ENCODE measurements around the gene SART1. TPM values are rescaled to one million over a fixed set of nuclear protein-coding genes. Genes with fewer than 3 reads are reported as not detected.

SART1 gene
- polyA plus RNA-seq, 1 donor = 38.1 TPM

DNA sequence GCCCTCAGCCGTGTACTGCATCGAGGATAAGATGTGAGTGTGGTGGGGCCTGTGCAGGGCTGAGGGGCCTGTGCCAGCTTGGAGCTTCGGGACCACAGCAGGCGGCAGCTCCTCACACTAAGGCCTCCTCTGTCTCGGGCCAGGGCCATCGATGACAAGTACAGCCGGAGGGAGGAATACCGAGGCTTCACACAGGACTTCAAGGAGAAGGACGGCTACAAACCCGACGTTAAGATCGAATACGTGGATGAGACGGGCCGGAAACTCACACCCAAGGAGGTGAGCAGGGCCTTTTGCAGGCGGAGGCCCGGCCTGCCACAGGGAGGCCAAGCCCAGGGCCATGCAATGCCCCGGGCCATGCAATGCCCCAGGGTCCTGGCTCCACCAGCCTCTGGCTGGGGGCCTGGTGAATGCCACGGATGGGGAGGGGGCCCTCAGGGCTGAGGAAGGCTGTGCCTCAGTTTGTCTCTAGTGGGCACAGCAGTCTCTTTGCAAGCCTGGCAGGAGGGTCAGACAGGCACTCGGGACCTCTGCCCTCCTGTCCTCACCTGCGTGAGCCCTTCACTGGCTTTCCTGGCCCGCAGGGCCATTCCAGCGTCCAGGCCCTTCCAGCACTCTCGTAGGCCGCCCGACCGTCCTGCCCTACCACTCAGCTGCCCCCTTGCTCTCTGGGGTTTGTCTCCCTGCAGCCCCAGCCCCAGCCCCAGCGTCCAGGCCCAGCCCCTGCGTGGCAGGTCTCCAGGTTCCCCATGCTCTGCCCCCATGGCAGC lies 16.3 kb downstream of the SART1 start:
- Histone ChIP-seq H3K4me1 (ENCODE audit: control insufficient read depth, insufficient read depth, low read length) (no peaks in the 10 kb centered on the region), H3K27me3 (ENCODE audit: control insufficient read depth, insufficient read depth, low read length) (no peaks in the 10 kb centered on the region), H3K4me3 (ENCODE audit: low read length) (no peak overlapping the region), H3K36me3 (ENCODE audit: control insufficient read depth, insufficient read depth, low read length) (peaks cover 40% of the 10 kb centered on the region), H3K9me3 (ENCODE audit: control insufficient read depth, low read depth, low read length) (no peaks in the 10 kb centered on the region), H3K27ac (ENCODE audit: low read length) (no peak overlapping the region)
- no peak for DNase-seq
- 96% methylated on average over 5 of the region's 29 CpGs for WGBS (ENCODE audit: insufficient coverage, low lambda C conversion rate)

GRCh38 chr11:65978391-65979238 lies 17.1 kb downstream of the SART1 start:
- no peak for DNase-seq
- H3K9me3 ChIP-seq (ENCODE audit: control insufficient read depth, low read depth, low read length) = no peaks in the 10 kb centered on the region
- H3K36me3 ChIP-seq (ENCODE audit: control insufficient read depth, insufficient read depth, low read length) = peaks cover 37% of the 10 kb centered on the region
- no peak overlapping the region for H3K4me3 ChIP-seq (ENCODE audit: low read length)
- no peaks in the 10 kb centered on the region for H3K4me1 ChIP-seq (ENCODE audit: control insufficient read depth, insufficient read depth, low read length)
- no CpG with 5 or more reads among the region's 34 CpGs for WGBS (ENCODE audit: insufficient coverage, low lambda C conversion rate)
- no peak overlapping the region for H3K27ac ChIP-seq (ENCODE audit: low read length)
- no peaks in the 10 kb centered on the region for H3K27me3 ChIP-seq (ENCODE audit: control insufficient read depth, insufficient read depth, low read length)

DNA sequence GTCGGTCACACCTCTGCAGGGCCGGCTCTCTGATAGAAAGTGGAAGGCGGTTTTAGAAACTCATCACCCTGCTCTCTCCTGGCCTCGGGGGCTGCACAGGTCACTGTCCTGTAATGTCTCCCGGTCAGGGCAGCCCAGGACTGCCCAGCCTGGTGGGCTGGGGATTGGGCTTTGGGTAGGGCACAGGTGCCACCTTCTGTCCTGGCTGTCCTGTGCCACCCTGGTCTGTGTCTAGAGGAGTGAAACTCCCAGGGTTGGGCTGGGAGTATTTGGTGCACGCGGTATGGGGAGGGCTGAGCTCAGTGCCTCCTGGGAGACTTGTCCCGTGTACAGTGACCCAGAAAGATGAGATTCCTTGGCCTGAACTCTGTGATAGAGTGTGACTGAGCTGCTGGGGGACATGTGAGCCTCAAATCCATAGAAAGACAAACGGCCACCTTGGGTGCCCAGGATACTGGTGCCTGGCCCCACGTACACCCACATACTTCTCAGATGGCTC lies 17.8 kb downstream of the SART1 start:
- no peaks in the 10 kb centered on the region for H3K4me1 ChIP-seq (ENCODE audit: control insufficient read depth, insufficient read depth, low read length)
- no peak overlapping the region for H3K27ac ChIP-seq (ENCODE audit: low read length)
- peaks cover 37% of the 10 kb centered on the region for H3K36me3 ChIP-seq (ENCODE audit: control insufficient read depth, insufficient read depth, low read length)
- WGBS (ENCODE audit: insufficient coverage, low lambda C conversion rate) = 100% methylated on average over 1 of the region's 10 CpGs
- no peaks in the 10 kb centered on the region for H3K27me3 ChIP-seq (ENCODE audit: control insufficient read depth, insufficient read depth, low read length)
- no peak overlapping the region for H3K4me3 ChIP-seq (ENCODE audit: low read length)
- H3K9me3 ChIP-seq (ENCODE audit: control insufficient read depth, low read depth, low read length) = no peaks in the 10 kb centered on the region
- DNase-seq = no peak

DNA sequence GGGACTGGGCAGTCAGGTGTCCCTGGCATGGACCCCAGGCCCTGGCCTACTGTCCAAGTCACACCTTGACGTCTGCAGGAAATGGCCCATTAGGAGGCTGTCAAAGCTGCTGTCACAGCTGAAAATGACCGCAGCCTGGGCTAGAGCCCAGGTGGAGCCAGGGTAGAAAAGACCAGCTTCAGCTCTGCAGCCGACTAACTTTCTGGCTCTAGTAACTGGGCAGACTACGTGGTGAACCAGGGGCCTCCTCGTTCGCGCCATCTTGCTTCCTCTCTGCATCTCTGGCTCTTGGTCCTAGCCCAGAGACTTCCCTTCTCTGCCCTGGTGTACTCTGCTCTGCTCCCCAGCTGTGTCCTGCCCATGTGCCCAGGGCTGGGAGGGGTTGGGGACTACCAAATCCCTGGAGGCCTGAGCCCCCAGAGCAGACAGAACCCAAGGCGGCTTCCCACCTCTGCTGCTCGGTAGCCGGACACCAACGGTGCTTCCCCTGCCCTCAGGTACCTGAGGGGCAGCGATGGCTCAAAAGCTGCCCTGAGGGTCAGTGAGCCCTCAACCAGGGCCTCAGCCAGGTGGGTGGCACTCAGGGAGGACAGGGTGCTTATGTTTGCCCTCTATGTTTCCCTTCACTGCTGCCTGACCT lies 19.7 kb downstream of the SART1 start:
- Histone ChIP-seq H3K4me1 (ENCODE audit: control insufficient read depth, insufficient read depth, low read length) (no peaks in the 10 kb centered on the region), H3K27me3 (ENCODE audit: control insufficient read depth, insufficient read depth, low read length) (no peaks in the 10 kb centered on the region), H3K27ac (ENCODE audit: low read length) (no peak overlapping the region), H3K36me3 (ENCODE audit: control insufficient read depth, insufficient read depth, low read length) (peaks cover 30% of the 10 kb centered on the region), H3K4me3 (ENCODE audit: low read length) (no peak overlapping the region), H3K9me3 (ENCODE audit: control insufficient read depth, low read depth, low read length) (no peaks in the 10 kb centered on the region)
- WGBS (ENCODE audit: insufficient coverage, low lambda C conversion rate) = no CpG with 5 or more reads among the region's 12 CpGs
- no peak for DNase-seq

- no peak overlapping the region for H3K27ac ChIP-seq (ENCODE audit: low read length)
Observed at GRCh38 chr11:65981972-65982823, 20.7 kb downstream of the SART1 start.

DNA sequence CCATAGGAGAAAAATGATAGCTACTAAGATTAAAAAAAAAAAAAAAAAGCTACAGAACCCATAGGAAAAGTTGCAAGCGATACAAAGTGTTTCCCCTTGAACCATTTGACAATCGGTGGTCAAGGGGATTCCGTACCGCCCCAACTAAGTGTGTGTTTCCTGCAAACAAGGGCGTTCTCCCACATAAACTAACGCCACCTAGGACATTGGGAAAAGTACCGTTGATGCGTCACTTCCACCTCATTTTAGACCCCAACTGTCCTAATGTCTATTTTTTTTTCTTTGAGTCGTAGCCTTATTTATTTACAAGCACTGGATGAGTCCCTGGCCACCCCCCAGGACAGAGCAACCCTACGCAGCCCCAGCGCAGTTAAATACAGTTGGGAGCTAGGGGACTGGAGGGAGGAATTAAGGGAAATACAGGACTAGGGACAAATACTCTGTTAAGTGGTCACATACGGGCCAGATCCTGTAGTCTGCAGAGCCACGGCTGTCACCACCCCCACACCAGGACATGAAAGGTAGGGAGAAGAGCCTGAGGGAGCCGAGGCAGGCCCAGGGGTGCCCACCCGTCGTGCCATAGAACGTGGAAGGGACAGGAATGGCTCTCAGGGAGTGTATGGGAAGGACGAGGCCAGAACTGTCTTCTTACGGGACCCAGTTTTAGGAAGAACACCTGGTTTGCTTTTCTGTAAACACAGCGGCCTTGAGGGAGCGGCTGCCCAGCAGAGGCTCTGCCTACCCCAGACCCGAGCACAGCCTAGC lies 21.5 kb downstream of the SART1 start:
- no peaks in the 10 kb centered on the region for H3K9me3 ChIP-seq (ENCODE audit: control insufficient read depth, low read depth, low read length)
- no peak overlapping the region for H3K4me3 ChIP-seq (ENCODE audit: low read length)
- H3K27me3 ChIP-seq (ENCODE audit: control insufficient read depth, insufficient read depth, low read length) = no peaks in the 10 kb centered on the region
- DNase-seq = no peak
- peaks cover 12% of the 10 kb centered on the region for H3K36me3 ChIP-seq (ENCODE audit: control insufficient read depth, insufficient read depth, low read length)
- H3K4me1 ChIP-seq (ENCODE audit: control insufficient read depth, insufficient read depth, low read length) = no peaks in the 10 kb centered on the region
- WGBS (ENCODE audit: insufficient coverage, low lambda C conversion rate) = 90% methylated on average over 3 of the region's 22 CpGs
- no peak overlapping the region for H3K27ac ChIP-seq (ENCODE audit: low read length)

More at GRCh38 chr11:65981972-65982823, 20.7 kb downstream of the SART1 start:
- H3K4me3 ChIP-seq (ENCODE audit: low read length) = no peak overlapping the region
- DNase-seq = no peak
- H3K4me1 ChIP-seq (ENCODE audit: control insufficient read depth, insufficient read depth, low read length) = no peaks in the 10 kb centered on the region
- H3K36me3 ChIP-seq (ENCODE audit: control insufficient read depth, insufficient read depth, low read length) = peaks cover 20% of the 10 kb centered on the region
- H3K9me3 ChIP-seq (ENCODE audit: control insufficient read depth, low read depth, low read length) = no peaks in the 10 kb centered on the region
- WGBS (ENCODE audit: insufficient coverage, low lambda C conversion rate) = 100% methylated on average over 1 of the region's 16 CpGs
- no peaks in the 10 kb centered on the region for H3K27me3 ChIP-seq (ENCODE audit: control insufficient read depth, insufficient read depth, low read length)

GRCh38 chr11:65983589-65983987 lies 22.1 kb downstream of the SART1 start:
- Histone ChIP-seq H3K27ac (ENCODE audit: low read length) (no peak overlapping the region), H3K27me3 (ENCODE audit: control insufficient read depth, insufficient read depth, low read length) (no peaks in the 10 kb centered on the region)
- WGBS (ENCODE audit: insufficient coverage, low lambda C conversion rate) = no CpG with 5 or more reads among the region's 5 CpGs

GRCh38 chr11:65987336-65987735 lies 25.8 kb downstream of the SART1 start:
- no peak for DNase-seq

More at GRCh38 chr11:65983589-65983987, 22.1 kb downstream of the SART1 start:
- no peaks in the 10 kb centered on the region for H3K4me1 ChIP-seq (ENCODE audit: control insufficient read depth, insufficient read depth, low read length)
- no peak for DNase-seq
- H3K9me3 ChIP-seq (ENCODE audit: control insufficient read depth, low read depth, low read length) = no peaks in the 10 kb centered on the region
- no peak overlapping the region for H3K4me3 ChIP-seq (ENCODE audit: low read length)
- H3K36me3 ChIP-seq (ENCODE audit: control insufficient read depth, insufficient read depth, low read length) = peaks cover 8% of the 10 kb centered on the region

GRCh38 chr11:65988791-65989592 lies 27.5 kb downstream of the SART1 start:
- 100% methylated on average over 1 of the region's 10 CpGs for WGBS (ENCODE audit: insufficient coverage, low lambda C conversion rate)
- no peaks in the 10 kb centered on the region for H3K27me3 ChIP-seq (ENCODE audit: control insufficient read depth, insufficient read depth, low read length)
- H3K9me3 ChIP-seq (ENCODE audit: control insufficient read depth, low read depth, low read length) = no peaks in the 10 kb centered on the region
- no peaks in the 10 kb centered on the region for H3K4me1 ChIP-seq (ENCODE audit: control insufficient read depth, insufficient read depth, low read length)
- no peaks in the 10 kb centered on the region for H3K36me3 ChIP-seq (ENCODE audit: control insufficient read depth, insufficient read depth, low read length)
- H3K4me3 ChIP-seq (ENCODE audit: low read length) = no peak overlapping the region
- DNase-seq = peak; percentile 89 to 93
- no peak overlapping the region for H3K27ac ChIP-seq (ENCODE audit: low read length)

More at GRCh38 chr11:65987336-65987735, 25.8 kb downstream of the SART1 start:
- H3K4me3 ChIP-seq (ENCODE audit: low read length) = no peak overlapping the region
- H3K36me3 ChIP-seq (ENCODE audit: control insufficient read depth, insufficient read depth, low read length) = no peaks in the 10 kb centered on the region
- no peaks in the 10 kb centered on the region for H3K4me1 ChIP-seq (ENCODE audit: control insufficient read depth, insufficient read depth, low read length)
- no peaks in the 10 kb centered on the region for H3K9me3 ChIP-seq (ENCODE audit: control insufficient read depth, low read depth, low read length)
- no peaks in the 10 kb centered on the region for H3K27me3 ChIP-seq (ENCODE audit: control insufficient read depth, insufficient read depth, low read length)
- no peak overlapping the region for H3K27ac ChIP-seq (ENCODE audit: low read length)
- no CpG with 5 or more reads among the region's 9 CpGs for WGBS (ENCODE audit: insufficient coverage, low lambda C conversion rate)
